ENCODE results near the gene ZFYVE21. TPM values are rescaled to one million over a fixed set of nuclear protein-coding genes. Genes with fewer than 3 reads are reported as not detected.

The ZFYVE21 gene
- total RNA-seq, 2 donors from 2014 or later = 97.1 to 159 TPM

- no peak overlapping the region for H3K4me3 ChIP-seq
- no peak for TF ChIP-seq CTCF (IDR thresholded peaks at IDR 0.05)
- no peaks in the 10 kb centered on the region for H3K27me3 ChIP-seq (replicated peaks; ENCODE audit: insufficient read depth)
- DNase-seq (ENCODE audit: low spot score) (no peak), ATAC-seq (ENCODE audit: insufficient number of reproducible peaks, low FRiP score, low read depth) (no peak)
- peak overlapping the region; percentile 15 to 56 for H3K27ac ChIP-seq
- H3K9me3 ChIP-seq = no peaks in the 10 kb centered on the region
- H3K36me3 ChIP-seq = peaks cover 53% of the 10 kb centered on the region
- H3K4me1 ChIP-seq (ENCODE audit: control insufficient read depth in 1 of 2, low read depth in 2 of 2) = peaks cover 5 to 57% of the 10 kb centered on the region in 2 donors
Observed at GRCh38 chr14:103699901-103700752, 15.5 kb upstream of the ZFYVE21 start.

- ATAC-seq (ENCODE audit: insufficient number of reproducible peaks, low FRiP score, low read depth) = no peak
- H3K27me3 ChIP-seq (replicated peaks; ENCODE audit: insufficient read depth) = no peaks in the 10 kb centered on the region
- no peaks in the 10 kb centered on the region for H3K9me3 ChIP-seq
- H3K36me3 ChIP-seq = peaks cover 57% of the 10 kb centered on the region
- DNase-seq (ENCODE audit: low spot score) = no peak
- no peak overlapping the region for H3K4me3 ChIP-seq
- H3K27ac ChIP-seq = peak overlapping the region in 1 of 2 donors; percentile 15
- H3K4me1 ChIP-seq (ENCODE audit: control insufficient read depth in 1 of 2, low read depth in 2 of 2) = peaks cover 5 to 51% of the 10 kb centered on the region in 2 donors
- no peak for TF ChIP-seq CTCF (IDR thresholded peaks at IDR 0.05)
Observed at GRCh38 chr14:103700753-103701490, 14.7 kb upstream of the ZFYVE21 start.

- no peak overlapping the region for H3K4me3 ChIP-seq
- H3K4me1 ChIP-seq (ENCODE audit: control insufficient read depth in 1 of 2, low read depth in 2 of 2) = peaks cover 2 to 39% of the 10 kb centered on the region in 2 donors
- H3K9me3 ChIP-seq = no peaks in the 10 kb centered on the region
- H3K36me3 ChIP-seq = peaks cover 65% of the 10 kb centered on the region
- no peaks in the 10 kb centered on the region for H3K27me3 ChIP-seq (replicated peaks; ENCODE audit: insufficient read depth)
- H3K27ac ChIP-seq = no peak overlapping the region
- TF ChIP-seq CTCF (IDR thresholded peaks at IDR 0.05) = no peak
- DNase-seq (ENCODE audit: low spot score) (no peak), ATAC-seq (ENCODE audit: insufficient number of reproducible peaks, low FRiP score, low read depth) (no peak)
Observed at GRCh38 chr14:103702095-103702494, 13.5 kb upstream of the ZFYVE21 start.

- no peak for TF ChIP-seq CTCF (IDR thresholded peaks at IDR 0.05)
- Histone ChIP-seq H3K9me3 (no peaks in the 10 kb centered on the region), H3K36me3 (peaks cover 64% of the 10 kb centered on the region), H3K4me1 (ENCODE audit: control insufficient read depth in 1 of 2, low read depth in 2 of 2) (peaks cover 0 to 38% of the 10 kb centered on the region in 2 donors), H3K27me3 (replicated peaks; ENCODE audit: insufficient read depth) (no peaks in the 10 kb centered on the region), H3K27ac (no peak overlapping the region), H3K4me3 (no peak overlapping the region)
- no peak for ATAC-seq (ENCODE audit: insufficient number of reproducible peaks, low FRiP score, low read depth)
- DNase-seq (ENCODE audit: low spot score) = no peak
Observed at GRCh38 chr14:103702497-103703432, 12.8 kb upstream of the ZFYVE21 start.

All from thoracic aorta (tissue), 2 donors.